Omental fat pad (tissue), 4 donors: ENCODE data around the gene L3MBTL4. TPM values are rescaled to one million over a fixed set of nuclear protein-coding genes. Genes with fewer than 3 reads are reported as not detected.
"Not testable (repeated sequence)": the region's sequence is repeated elsewhere in the genome, so short reads cannot be mapped to it uniquely, and the experiment has no call there.

Experiments used
- ATAC-seq: fragments of 150-250 bp; one replicate; pipeline ENCODE4 v1.9.1; 2016; ENCODE audit warnings: mild to moderate bottlenecking, moderate library complexity; ENCODE audit not compliant: low FRiP score
- DNase-seq: peaks from one replicate; pipeline ENCODE4 v3.0.0-alpha.2; 2019; ENCODE audit warnings: low spot score
- total RNA-seq, 4 donors: library from RNA; depleted of rRNA; stranded (reverse); fragments of >200 nt; gene quantifications; one replicate each; pipeline ENCODE4 v1.1.0, GENCODE V29; 2016
- TF ChIP-seq, protein P1 (sequence below), 3 donors: fragments of 450-650 bp; IDR thresholded peaks; one replicate each; pipeline ENCODE4 v1.5.1; 2016 to 2017; ENCODE audit warnings: antibody characterized with exemption in 3 of 3, mild to moderate bottlenecking in 3 of 3, moderate library complexity in 2 of 3

L3MBTL4 gene
- total RNA-seq, 4 donors from 2014 or later = 7.2 to 14.8 (median 8.3) TPM

DNA sequence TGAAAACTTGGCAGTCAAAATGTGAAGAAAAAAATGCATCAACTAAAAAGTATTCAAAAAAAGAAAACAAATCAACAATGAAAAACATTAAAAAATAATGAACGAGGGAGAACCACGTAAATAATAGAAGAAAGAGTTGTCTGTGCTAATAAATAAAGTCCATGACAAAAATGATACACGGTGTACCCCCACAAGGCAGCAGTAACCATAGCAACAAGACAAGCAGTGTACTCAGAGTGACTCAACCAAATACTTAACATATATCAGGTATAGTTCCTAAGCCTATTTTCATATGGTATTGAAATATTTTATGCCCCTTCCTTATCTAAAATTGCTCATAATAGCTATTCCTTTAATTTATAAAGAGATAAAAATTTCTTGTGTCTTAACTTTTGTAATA, 357.1 kb downstream of the L3MBTL4 start:
- TF ChIP-seq, protein P1, sequence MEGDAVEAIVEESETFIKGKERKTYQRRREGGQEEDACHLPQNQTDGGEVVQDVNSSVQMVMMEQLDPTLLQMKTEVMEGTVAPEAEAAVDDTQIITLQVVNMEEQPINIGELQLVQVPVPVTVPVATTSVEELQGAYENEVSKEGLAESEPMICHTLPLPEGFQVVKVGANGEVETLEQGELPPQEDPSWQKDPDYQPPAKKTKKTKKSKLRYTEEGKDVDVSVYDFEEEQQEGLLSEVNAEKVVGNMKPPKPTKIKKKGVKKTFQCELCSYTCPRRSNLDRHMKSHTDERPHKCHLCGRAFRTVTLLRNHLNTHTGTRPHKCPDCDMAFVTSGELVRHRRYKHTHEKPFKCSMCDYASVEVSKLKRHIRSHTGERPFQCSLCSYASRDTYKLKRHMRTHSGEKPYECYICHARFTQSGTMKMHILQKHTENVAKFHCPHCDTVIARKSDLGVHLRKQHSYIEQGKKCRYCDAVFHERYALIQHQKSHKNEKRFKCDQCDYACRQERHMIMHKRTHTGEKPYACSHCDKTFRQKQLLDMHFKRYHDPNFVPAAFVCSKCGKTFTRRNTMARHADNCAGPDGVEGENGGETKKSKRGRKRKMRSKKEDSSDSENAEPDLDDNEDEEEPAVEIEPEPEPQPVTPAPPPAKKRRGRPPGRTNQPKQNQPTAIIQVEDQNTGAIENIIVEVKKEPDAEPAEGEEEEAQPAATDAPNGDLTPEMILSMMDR (IDR thresholded peaks at IDR 0.05) = no peak
- ATAC-seq = no peak
- DNase-seq = no peak

DNA sequence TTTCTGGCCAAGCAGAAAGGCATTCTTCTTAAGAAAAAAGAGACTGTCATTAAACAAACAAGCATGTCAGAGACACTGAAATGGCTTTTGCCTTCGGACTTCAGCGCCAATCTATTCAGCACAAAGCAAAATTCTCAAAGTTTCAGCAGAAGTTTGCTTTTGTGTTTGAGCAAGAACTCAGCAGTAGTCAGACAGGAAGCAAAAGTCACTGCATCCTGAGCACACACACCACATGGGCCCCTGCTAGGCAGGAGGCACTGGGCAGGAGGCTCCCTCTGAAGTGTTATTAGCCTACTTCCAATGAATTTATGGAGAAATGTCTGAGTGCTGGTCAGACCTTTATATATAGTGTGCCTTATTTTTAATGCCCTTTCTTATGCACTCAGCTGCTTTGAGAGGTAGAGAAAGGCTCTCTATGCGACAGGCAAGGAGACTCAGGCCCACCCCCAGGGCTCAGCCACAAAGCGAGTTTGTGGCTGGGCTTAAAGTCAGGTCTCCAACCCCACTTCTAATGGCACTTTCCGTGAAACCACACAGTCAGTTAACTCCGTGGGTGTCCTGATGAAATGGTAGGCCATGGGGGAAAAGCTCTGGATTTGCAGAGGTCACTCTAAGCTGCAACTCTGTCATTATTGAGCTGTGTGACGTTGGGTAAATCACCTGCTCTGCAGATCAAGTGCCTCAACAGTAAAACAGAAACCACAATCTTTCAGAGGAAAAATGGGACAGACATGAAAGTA, 358.4 kb downstream of the L3MBTL4 start:
- no peak for DNase-seq
- TF ChIP-seq, protein P1 (IDR thresholded peaks at IDR 0.05) = no peak
- ATAC-seq = no peak

DNA sequence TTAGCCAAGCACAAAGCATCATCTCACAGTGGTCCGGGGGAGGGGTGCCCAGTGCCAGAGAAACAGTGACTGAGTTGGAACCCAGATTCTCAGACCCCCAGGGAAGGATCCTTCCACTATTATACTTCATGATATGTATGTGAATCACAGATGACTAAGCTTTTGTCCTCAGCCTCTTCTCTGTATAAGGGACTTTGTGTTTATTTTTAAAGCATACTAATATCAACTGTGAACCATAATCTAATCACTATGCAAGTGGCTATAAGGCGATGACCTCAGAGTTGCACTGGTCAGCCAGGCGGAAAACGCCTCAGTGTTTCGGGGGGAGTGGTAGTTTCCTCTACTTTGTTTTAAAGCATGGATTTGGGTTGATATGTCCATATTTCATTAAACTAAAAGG, 359.0 kb downstream of the L3MBTL4 start:
- ATAC-seq (no peak), DNase-seq (no peak)
- TF ChIP-seq, protein P1 (IDR thresholded peaks at IDR 0.05) = no peak

DNA sequence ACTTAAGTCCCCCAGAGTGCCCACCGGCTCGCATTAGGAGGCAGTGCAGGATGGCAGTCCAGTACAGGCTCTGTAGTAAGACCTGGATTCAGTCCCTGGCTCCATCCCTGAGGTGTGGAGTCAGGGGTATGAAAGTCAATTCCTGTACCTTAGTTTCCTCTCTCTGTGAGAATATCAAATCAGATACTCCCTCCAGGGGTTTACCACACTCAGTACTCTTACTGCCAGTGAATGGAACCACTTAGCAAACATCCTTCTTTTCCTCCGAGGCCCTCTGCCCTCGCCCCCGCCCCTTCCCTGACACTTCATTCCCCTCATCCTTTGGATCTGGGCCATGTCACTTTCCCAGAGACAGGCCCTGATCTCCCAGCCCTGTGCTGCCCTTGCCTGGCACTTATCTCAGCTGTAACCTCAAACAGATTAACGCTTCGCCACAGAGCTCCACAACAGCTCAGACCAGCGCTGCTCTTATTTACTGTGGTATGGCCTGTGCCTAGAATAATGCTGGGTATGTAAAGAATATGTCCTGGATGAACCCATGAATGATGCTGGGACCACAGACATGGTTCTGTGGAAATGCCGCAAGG, 360.4 kb downstream of the L3MBTL4 start:
- DNase-seq = no peak
- TF ChIP-seq, protein P1 (IDR thresholded peaks at IDR 0.05) = no peak
- no peak for ATAC-seq

DNA sequence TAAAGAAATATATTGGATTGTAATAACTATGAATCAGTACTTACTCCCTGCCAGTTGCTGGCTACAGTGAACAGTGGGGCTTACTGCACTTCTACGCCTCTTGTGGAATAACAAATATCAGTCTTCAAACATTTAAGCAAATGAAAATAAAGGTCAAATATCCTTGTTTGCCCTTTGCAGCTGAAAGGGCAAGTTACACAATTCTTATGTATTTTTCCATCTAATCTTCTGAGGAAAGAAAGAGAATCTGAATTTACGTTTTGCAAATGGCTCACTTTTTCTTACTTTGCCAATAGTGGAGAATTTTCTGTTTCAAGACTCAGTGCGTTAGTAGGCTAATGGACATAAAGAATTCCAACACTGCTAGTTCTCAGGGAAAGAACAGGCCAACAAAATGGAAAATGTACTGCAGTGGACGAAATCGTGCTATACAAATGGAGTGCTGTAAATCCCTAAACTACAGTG, 362.2 kb downstream of the L3MBTL4 start:
- DNase-seq = no peak

DNA sequence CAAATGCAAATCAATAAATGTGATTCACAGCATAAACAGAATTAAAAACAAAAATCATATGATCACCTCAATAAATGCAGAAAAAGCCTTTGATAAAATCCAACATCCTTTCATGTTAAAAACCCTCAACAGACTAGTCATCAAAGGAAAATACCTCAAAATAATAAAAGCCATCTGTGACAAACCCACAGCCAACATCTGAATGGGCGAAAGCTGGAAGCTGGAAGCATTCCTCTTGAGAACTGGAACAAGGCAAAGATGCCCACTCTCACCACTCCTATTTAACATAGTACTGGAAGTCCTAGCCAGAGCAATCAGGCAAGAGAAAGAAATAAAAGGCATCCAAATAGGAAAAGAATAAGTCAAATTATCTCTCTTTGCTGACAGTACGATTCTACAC, 367.1 kb downstream of the L3MBTL4 start:
- ATAC-seq, DNase-seq: not testable (repeated sequence)

More for the DNA sequence above, 362.2 kb downstream of the L3MBTL4 start:
- no peak for ATAC-seq
- TF ChIP-seq, protein P1 (IDR thresholded peaks at IDR 0.05) = no peak

DNA sequence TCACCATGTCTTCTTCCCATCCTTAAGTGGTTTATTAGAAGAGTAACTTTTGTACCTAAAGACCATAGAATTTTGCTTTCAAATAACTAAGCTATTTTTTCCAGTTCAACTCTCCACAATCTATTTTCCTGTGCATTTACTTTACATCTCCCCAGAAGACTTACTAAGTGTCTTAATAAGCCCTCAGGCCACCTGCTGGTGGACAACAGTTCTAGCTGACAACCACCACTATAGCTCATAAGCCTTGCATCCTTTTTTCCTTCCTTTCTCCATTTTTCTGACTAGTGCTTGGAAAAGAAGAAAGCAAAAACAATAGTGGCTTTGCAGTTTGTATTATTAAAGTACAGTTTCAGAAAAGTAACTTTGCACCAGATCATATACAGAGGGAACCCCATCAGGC, 369.9 kb downstream of the L3MBTL4 start:
- no peak for ATAC-seq
- TF ChIP-seq, protein P1 (IDR thresholded peaks at IDR 0.05) = no peak
- no peak for DNase-seq
